Activated CD4-positive, alpha-beta T cell treated with anti-CD3 and anti-CD28 coated beads for 1 hour (primary cell): ENCODE measurements around the gene PLCH2.
"Not testable (repeated sequence)": the region's sequence is repeated elsewhere in the genome, so short reads cannot be mapped to it uniquely, and the experiment has no call there.

Source experiments
- DNase-seq: peaks from one replicate; pipeline ENCODE4 v3.0.0-alpha.2; 2020

PLCH2 gene, protein sequence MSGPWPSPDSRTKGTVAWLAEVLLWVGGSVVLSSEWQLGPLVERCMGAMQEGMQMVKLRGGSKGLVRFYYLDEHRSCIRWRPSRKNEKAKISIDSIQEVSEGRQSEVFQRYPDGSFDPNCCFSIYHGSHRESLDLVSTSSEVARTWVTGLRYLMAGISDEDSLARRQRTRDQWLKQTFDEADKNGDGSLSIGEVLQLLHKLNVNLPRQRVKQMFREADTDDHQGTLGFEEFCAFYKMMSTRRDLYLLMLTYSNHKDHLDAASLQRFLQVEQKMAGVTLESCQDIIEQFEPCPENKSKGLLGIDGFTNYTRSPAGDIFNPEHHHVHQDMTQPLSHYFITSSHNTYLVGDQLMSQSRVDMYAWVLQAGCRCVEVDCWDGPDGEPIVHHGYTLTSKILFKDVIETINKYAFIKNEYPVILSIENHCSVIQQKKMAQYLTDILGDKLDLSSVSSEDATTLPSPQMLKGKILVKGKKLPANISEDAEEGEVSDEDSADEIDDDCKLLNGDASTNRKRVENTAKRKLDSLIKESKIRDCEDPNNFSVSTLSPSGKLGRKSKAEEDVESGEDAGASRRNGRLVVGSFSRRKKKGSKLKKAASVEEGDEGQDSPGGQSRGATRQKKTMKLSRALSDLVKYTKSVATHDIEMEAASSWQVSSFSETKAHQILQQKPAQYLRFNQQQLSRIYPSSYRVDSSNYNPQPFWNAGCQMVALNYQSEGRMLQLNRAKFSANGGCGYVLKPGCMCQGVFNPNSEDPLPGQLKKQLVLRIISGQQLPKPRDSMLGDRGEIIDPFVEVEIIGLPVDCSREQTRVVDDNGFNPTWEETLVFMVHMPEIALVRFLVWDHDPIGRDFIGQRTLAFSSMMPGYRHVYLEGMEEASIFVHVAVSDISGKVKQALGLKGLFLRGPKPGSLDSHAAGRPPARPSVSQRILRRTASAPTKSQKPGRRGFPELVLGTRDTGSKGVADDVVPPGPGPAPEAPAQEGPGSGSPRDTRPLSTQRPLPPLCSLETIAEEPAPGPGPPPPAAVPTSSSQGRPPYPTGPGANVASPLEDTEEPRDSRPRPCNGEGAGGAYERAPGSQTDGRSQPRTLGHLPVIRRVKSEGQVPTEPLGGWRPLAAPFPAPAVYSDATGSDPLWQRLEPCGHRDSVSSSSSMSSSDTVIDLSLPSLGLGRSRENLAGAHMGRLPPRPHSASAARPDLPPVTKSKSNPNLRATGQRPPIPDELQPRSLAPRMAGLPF (N-terminal part only)

GRCh38 chr1:2476061-2476999 is at the start of gene PLCH2:
Gene PLCH2, plus strand, starts transcription at chr1:2476289. Its CDS starts 300 bp downstream, at chr1:2476589.
- no peak for DNase-seq

GRCh38 chr1:2426540-2426939 is 49.5 kb upstream of the PLCH2 start:
- no peak for DNase-seq

GRCh38 chr1:2427051-2427450 is 49.0 kb upstream of the PLCH2 start:
- DNase-seq = no peak

GRCh38 chr1:2427976-2428375 is 48.1 kb upstream of the PLCH2 start:
- DNase-seq = no peak

DNA sequence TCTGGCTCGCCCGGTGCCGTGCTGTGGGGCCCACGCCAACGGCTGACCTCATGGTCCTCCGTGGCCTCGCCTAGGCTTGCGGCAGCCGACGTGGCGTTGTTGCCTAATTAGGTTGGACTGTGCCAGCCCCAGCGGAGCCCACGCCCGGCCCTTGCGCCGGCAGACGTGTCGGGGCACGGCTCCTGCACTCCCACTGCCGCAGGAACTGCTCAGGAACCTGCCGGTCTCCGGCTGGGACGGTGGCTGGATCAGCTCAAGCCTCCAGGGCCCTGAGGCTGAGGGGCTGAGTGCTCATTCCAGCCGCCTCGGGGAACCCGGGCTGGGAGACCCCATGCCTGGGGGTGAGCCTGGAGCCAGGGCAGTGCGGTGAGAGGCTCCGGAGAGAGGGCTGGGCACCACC is 47.6 kb upstream of the PLCH2 start:
- DNase-seq = no peak

GRCh38 chr1:2429780-2430591 is 46.1 kb upstream of the PLCH2 start:
- DNase-seq = no peak

- DNase-seq = no peak
These were observed 45.5 kb upstream of the PLCH2 start for GRCh38 chr1:2430592-2430973.

DNA sequence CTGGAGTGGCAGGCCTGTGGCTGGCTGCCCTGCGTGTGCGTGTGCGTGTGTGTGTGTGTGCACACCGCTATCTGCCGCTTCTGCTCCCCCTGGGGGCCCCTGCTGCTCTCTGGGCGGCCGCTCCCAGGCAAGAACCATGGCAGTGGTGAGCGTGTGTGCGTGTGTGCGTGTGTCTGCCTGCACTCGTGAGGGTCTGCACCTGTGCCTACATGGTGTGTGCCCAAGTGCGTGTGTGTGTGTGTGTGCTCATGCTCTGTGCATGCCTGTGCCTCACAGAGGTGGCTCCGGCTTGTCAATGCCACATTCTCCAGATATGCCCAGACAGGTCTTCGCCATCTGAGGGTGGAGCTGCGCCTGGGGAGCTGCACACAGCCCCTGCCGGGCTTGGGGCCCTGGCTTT is 45.0 kb upstream of the PLCH2 start:
- DNase-seq = no peak

DNA sequence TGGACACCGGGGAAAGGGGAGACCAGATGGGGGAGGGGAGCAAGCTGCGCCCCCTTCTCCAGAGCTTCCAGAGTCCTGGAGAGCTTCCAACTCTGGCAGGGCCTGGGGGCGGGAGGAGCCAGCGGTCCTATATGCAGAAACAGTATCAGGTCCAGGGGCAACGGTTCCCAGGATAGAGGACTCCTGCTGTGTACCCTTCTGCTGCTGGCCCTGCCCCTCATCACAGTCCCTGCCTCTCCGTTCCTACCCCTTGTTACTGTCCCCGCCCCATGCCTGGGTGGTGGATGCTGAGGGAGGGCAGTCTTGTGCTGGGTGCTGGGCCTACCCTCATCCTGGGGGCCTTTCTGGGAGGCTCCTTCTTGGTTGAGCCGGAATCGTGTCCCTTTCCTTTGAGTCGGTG is 44.6 kb upstream of the PLCH2 start:
- DNase-seq = no peak

DNA sequence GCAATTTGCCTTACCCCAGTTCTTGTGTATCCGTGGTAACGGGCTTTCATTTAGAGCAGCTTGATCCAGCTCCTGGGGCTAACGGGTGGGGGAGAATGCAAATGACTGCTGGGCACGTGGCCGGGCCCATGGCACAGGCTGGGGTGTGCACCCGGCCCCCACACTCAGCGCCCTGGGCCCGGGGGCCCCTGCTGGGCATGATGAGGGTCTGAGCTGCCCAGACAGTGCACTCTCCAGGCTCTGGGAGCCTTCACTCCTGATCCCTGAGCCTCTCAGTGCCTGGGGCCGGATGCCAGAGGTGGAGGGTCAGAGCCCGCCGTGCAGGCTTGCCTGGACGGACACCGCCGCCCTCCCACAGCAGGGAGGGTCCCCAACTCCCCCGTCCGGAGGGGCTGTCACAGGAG is 43.6 kb upstream of the PLCH2 start:
- DNase-seq = no peak

- no peak for DNase-seq
These were observed 42.9 kb upstream of the PLCH2 start for GRCh38 chr1:2433196-2433595.

DNA sequence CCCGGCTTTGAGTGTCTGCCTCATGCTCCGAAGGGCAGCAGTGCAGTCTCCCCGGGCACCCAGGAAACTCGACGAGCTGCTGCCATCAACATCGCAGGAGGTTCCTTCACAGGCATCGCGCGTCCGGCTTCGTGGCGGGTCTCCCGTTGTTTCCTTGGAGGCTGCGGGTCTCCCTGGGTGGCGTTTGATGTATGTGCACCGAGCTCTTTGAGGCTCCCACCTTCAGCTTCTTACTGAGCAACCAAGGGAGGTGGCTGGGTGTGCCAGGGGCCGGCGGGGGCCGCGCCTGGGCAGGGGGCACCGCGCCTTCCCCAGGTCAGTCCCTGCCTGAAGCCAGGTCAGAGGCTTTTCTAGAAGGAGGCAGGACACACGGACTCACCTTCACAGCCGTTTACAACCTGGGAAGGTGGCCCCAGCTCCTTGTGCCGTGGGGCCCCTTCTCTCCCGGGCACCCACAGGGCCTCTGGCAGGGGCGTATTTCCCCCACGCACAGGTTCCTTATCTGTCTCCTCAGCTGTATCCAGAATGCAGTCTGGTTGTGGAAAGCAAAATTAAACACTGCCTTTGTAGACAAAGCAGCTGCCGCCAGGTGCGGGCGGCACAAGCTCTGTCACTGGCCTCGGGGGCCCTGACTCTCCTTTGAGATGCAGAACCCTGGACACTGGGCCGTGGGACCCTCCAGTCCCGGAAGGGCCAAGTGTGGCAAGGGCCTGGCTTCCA is 42.0 kb upstream of the PLCH2 start:
- DNase-seq = no peak

DNA sequence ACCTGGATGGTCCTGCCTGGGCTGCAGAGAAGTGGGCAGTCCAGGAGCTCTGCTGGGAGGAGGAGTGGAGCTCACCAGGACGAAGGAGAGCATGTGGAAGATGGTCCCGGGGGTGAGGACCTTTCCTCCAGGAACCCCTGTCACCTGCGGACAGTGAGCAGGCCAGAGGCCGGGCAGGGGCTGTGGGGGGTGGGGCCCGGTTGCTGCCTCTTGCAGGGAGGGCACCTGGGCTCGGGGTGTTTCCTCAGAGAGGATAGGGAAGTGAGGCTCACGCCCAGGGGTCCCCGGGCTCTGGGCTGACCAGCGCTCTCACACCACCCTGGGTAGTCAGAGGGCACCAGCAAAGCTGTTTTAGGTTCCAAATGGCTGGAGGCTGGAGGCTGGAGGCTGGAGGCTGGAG is 41.0 kb upstream of the PLCH2 start:
- no peak for DNase-seq

DNA sequence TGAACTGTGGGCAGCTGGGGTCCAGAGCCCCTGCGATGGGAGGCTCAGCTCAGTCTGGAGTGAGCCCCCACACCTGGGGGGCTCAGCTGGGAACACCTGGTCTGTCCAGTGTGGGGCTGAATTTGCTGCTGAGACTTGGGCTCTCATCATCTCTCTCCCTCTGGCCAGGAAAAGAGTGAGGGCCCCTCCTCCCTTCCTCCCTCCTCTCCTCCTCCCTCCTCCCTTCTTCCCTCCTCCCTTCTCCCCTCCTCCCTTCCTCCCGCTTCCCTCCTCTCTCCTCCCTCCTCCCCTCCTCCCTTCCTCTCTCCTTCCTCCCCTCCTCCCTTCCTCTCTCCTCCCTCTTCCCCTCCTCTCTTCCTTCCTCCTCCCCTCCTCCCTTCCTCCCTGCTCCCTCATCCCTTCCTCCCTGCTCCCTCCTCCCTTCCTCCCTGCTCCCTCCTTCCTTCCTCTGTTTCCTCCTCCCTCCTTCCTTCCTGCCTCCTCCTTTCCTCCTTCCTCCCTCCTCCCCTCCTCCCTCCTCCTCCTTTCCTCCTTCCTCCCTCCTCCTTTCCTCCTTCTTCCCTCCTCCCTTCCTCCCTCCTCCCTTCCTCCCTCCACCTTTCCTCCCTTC is 40.2 kb upstream of the PLCH2 start:
- DNase-seq = no peak

DNA sequence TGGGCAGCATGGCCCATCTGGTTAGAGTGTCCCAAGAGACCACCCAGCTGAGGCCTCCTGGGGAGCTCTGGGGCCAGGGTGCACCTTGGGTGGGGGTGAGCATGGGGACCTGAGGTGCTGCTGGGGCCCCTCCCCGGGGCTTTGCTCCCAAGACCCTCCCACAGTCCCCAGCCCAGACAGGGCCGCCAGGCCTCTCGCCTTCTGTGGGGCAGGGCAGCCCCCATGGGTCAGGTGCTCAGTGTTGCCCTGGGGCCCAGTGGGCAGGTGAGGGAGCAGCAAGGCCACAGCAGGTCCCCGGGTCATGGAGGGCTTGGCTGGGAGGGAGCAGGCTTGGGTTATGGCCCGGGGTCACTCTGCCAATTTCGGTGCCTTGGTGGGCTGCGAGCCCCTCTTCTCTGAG is 39.2 kb upstream of the PLCH2 start:
- no peak for DNase-seq

GRCh38 chr1:2437617-2438016 is 38.5 kb upstream of the PLCH2 start:
- no peak for DNase-seq

GRCh38 chr1:2438038-2438437 is 38.1 kb upstream of the PLCH2 start:
- DNase-seq = no peak

- no peak for DNase-seq
These were observed 37.4 kb upstream of the PLCH2 start for GRCh38 chr1:2438641-2439040.

DNA sequence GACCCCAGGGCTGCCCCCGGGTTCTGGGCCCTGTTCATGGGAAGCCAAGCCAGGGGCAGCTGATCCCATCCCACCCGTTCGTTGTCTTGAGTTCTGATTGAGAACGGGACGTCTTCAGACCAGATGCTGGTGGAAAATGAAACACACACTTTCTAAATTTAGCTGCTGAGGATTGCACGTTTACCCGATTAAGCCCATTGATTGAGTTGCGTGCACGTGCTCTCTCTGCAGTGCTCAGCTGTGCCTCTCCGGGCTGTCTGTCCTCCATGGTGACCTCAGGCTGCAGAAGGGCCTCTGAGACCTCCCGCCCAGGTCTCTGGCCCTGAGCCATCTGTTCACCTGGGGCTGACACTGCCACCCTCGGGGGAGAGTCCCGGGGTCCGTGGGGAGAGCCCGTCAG is 36.7 kb upstream of the PLCH2 start:
- no peak for DNase-seq

- not testable (repeated sequence) for DNase-seq
These were observed 35.7 kb upstream of the PLCH2 start for GRCh38 chr1:2440346-2440745.
